ENCODE measurements around the gene GHR.

The GHR gene

GRCh38 chr5:42518595-42519221, 95.5 kb downstream of the GHR start:
- DNase-seq: no peak

GRCh38 chr5:42520203-42520602, 97.0 kb downstream of the GHR start:
- no peak for DNase-seq

DNA sequence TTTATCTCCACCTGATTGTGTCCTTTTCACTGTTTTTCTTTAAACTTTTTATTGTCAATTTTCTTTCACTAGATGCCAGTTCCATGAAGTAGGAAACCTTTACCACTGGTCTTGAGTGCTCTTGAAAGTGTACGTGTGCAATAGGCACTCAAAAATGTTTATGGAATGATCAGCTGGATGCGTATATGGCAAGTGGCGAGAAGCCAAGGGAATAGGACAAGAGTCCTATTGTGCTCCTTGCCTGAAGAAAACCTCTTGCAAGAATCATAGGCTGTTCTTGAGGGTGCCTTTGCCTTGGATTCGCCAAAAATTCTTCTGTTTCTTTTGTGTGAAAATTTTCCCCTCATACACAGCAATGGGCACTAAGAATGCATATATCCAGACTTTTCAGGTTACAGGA, 97.7 kb downstream of the GHR start:
- DNase-seq: no peak

DNA sequence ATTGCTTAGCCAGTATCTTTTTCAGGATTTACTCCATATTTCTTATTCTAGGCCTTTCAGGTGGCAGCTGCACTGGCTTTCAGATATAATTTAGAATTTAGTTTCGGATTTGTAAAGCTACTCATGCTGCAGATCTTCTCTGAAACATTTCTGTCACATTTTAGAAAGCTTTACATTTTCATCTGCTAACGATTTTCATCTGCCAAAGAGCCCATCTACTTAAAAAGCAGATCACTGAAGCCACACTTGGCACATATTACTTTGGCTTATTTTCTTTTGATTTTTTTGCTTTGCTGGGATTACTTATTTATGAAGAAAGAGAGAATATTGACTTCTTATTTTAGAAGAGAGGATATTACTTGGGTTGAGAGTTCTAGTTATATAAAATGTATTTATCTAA, 98.2 kb downstream of the GHR start:
- no peak for DNase-seq

DNA sequence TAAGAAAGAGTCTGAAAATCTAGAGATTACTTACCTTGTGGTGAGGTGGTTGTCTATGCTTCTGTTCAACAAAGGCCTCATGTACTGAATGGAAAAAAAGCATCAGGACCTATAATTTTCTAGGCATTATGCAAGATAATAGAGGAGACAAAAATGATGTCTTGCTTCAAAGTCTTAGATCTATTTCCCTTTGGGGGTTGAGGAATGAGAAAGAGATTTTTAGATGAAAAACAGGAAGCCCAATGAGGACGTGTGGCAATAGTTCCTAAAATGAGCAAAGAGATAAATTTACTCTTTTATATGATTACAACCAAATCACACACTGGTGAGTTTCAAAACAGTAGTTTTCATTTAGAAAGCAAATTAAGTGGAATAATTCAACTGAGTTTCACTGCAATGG, 99.5 kb downstream of the GHR start:
- no peak for DNase-seq

- no peak for DNase-seq
These were observed 102.9 kb downstream of the GHR start for GRCh38 chr5:42526179-42526578.

- DNase-seq: no peak
These were observed 108.4 kb downstream of the GHR start for GRCh38 chr5:42531611-42532010.

DNA sequence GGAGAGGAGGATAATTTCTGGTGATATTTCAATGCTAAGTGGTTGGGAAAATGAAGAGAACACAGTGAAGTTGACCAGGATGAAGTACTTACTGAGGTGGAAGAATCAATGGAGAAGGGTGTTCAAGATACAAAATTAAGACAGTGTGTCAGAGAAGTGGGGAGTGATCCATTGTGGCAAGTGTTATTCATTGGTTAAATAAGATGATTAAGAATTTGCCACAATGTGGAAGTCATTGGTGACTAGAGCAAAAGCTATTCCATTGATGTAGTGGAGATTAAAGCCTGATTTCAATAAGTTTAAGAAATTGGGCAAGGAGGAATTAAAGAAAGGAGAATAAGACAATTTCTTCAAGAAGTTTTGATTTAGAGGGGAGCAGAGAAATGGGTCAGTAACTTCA, 118.9 kb downstream of the GHR start:
- DNase-seq: no peak

DNA sequence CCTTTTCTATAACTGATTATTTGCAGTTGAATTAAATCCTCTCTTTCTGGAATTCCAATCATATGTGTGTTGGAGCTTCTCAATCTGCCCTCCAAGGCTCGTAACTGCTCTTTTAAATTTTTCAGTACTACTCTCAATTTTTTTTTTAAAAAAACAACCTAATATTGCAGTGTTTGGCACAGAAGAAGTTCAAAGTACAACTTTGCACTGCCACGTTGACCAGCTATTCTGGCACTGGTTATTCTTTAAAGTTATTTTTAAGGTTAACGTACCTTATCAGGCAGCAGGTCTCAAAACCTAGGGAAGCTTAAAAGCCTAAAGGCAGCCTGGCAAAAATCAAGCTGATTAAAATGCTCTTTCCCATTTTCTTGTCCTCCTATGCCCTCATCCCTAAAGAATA, 120.5 kb downstream of the GHR start:
- DNase-seq: no peak

DNA sequence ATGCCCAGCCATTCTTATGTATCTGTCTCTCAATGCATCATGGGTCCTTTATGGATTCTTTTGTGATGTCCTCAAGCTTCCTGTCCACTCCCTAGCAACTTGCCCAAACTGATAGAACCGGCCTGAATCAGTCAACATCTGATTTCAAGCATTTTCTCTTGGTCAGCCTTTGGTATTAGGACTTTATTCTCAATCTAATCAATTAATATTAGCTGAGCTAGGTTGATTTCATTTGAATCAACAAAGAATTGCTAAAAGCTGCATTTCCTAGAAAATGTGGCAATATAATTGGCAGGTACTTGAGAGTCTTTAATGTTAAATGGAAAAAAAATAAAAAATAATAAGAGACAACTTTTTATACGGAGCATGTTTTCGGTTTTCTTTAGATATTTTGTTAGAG, 121.8 kb downstream of the GHR start:
- DNase-seq: no peak

GRCh38 chr5:42547141-42547540, 123.9 kb downstream of the GHR start:
- no peak for DNase-seq

DNA sequence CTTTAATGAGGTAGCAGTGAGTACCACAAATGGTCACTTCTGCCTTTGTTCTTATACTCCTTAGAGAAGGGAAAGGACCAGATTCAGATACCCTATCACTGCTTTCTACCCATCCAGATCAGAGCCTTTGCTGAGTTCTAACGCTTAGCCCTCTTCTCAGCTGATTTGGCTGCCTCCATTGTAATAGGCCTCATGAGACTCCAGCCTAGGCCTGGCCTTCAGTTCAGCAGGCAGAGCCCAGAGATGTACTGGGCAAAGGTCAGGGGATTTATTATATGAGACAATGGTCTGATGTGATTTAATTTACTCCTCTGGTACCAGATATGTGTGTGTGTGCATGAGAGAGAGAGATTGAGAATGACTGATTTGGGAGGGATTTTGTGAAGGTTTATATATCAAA, 124.7 kb downstream of the GHR start:
- DNase-seq: no peak

- no peak for DNase-seq
These were observed 129.4 kb downstream of the GHR start for GRCh38 chr5:42552597-42552996.

DNA sequence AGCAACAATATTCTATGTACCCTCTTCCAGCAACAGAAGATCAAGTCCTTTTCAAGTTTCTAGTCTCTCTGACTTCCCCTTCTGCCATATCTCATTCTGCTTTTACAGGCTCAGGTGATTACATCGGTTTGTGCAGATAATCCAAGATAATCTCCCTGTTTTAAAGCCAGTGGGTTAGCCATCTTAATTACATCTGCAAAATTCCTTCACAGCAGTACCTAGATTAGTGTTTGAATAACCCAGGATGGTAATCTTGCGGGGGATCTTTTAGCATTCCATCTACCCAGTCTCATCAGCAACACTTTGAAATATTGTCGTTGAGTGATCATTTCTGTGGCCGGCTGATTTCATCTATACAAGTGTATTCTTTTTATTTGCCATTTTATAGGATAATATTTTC, 130.2 kb downstream of the GHR start:
- DNase-seq: no peak

DNA sequence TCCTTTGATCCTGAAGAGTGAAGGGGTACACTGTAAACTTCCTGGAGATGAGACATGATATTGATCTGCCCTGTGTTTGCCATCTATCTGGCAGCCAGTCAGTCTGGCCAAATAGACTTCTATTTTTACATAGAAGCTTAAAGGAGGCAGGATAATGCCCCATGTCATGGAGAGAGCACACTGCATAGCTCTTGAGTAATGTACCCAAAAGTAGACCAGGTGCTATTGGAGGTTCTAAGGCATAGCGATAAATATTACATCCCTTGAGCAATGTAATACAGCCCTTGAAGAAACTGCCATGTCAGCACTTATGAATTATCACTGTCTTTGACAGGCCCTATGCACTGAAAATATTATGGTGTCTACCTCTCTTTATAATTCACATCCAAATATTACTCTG, 131.8 kb downstream of the GHR start:
- no peak for DNase-seq

- no peak for DNase-seq
These were observed 132.6 kb downstream of the GHR start for GRCh38 chr5:42555797-42556196.

GRCh38 chr5:42557689-42558088, 134.4 kb downstream of the GHR start:
- DNase-seq: no peak

- no peak for DNase-seq
These were observed 138.4 kb downstream of the GHR start for GRCh38 chr5:42561656-42562055.

GRCh38 chr5:42564689-42565356, 141.6 kb downstream of the GHR start:
- no peak for DNase-seq

- DNase-seq: no peak
These were observed 143.5 kb downstream of the GHR start for GRCh38 chr5:42566652-42567295.

DNA sequence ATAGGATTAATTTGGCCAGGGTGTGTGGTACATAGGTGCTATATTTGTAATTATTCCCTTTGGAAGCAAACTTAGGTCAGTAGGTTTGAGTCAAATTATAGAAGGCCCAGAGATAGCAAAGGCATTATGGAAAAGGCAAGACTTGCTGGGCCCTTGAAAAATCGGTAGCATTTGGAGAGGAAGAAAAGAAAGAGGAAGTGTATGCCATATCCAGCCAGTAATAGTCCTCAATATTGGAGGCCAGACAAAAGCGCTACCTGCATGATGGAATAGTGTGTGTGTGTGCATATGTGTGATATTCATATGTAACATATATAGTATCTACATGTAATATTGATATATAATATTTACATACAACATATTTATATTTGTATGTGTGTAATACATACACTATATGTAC, 146.1 kb downstream of the GHR start:
- no peak for DNase-seq

DNA sequence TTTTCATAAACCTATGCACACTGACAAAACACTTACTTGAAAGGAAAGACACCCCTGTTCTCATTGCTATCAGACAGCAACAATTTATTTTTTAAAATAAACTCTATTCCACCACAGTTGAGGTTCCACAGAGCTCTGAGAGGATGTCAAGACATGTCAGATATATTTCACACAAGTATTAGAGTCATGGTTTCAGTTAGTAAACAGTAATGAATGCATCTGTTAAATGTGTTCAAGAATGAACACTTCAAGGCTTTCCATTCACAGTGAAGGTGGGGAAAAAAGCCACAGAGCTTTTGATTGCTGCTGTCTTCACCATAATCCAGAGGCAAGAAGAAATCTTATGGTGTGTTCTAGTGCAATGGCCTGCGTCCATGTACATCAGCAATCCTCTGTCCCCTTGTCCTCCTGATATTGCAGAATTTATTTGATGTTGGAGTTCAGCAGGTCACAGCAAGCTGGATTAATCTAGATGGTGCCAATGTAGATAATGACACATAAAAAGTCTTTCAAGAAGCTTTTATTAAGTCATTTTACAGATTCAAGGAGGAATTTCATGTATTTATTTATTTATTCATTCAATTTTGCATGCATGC, 146.8 kb downstream of the GHR start:
- DNase-seq: no peak

DNA sequence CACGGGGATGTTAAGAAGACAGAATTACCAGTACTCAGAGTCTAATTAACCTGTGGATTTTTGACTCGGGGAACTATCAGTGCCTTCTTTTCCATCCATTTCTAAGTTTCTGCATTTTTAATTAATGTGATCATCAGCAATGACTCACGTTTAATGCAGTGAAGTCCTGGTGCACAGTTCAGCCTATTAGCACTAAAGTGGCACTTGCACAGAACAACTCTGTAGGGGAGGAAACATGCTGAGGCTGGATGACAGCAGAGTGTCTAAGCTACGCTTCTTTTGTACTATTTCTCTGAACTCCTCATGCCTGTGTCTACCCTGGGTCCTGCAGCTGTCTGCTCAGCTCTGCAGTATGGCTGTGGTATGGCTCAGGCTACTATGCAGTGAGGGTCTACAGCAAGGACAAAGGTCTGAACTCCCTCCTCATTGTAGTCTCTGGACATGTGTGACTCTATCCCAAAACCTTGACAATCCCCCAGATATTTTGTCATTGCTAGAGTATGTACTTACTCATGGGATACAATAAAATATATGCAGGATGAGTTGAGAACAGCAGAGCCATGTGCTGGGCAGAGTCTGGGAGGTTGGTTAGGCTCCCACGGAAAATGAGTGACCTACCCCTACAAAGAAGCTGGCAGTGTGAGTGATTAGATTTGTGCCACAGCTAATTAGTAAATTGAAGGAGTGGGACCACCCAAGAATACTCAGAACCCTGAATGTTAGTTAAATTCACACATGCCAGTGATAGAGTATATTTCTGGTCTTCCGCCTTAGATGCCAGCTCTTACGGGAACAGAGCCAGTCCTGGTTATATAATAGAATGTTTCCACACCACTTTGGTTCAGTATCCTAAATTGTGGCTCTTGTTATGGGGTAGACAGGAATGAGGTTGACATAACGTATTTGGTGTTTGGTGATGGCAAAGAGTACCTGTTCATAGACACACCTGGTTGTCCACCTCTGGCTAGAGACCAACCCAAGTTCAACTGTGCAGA, 148.0 kb downstream of the GHR start:
- no peak for DNase-seq
